SK-N-SH (cell line): ENCODE data around the gene SLC9A8.

Source experiments
- CTCF ChIP-seq: fragments of 200-600 bp; sonication (generic); IDR thresholded peaks from 2 replicates; pipeline ENCODE4 v1.6.1; 2017; ENCODE audit warnings: antibody characterized with exemption, mild to moderate bottlenecking, moderate library complexity
- ELF1 ChIP-seq: IDR thresholded peaks from 2 replicates; pipeline ENCODE4 v1.4.0; 2012
- EP300 ChIP-seq, 2 experiments: IDR thresholded peaks; 2 replicates each; pipeline versions ENCODE4 v1.4.0 to v1.6.1; 2012; ENCODE audit warnings: borderline replicate concordance in 1 of 2, low read depth in 1 of 2, low read length in 1 of 2
- EZH2phosphoT487 ChIP-seq: fragments of 200-600 bp; sonication (generic); IDR thresholded peaks from 2 replicates; pipeline ENCODE4 v1.6.1; 2017; ENCODE audit warnings: low read depth, mixed run types, mild to moderate bottlenecking, antibody characterized with exemption, moderate library complexity, borderline replicate concordance
- FOSL2 ChIP-seq: IDR thresholded peaks from 2 replicates; pipeline ENCODE4 v1.4.0; 2012; ENCODE audit warnings: low read depth, mild to moderate bottlenecking, moderate library complexity, borderline replicate concordance
- MEF2A ChIP-seq: IDR thresholded peaks from 2 replicates; pipeline ENCODE4 v1.4.0; 2012; ENCODE audit warnings: low read depth, borderline replicate concordance
- RFX5 ChIP-seq: IDR thresholded peaks from 2 replicates; pipeline ENCODE4 v1.6.1; 2012; ENCODE audit warnings: mild to moderate bottlenecking, improper control_type of control experiment, low read length
- SIN3A ChIP-seq: IDR thresholded peaks from 2 replicates; pipeline ENCODE4 v1.6.1; 2012; ENCODE audit warnings: low read depth, mild to moderate bottlenecking, low read length, moderate library complexity, borderline replicate concordance
- TEAD4 ChIP-seq: IDR thresholded peaks from 2 replicates; pipeline ENCODE4 v1.4.0; 2012; ENCODE audit warnings: mild to moderate bottlenecking, borderline replicate concordance; ENCODE audit not compliant: insufficient read depth

DNA sequence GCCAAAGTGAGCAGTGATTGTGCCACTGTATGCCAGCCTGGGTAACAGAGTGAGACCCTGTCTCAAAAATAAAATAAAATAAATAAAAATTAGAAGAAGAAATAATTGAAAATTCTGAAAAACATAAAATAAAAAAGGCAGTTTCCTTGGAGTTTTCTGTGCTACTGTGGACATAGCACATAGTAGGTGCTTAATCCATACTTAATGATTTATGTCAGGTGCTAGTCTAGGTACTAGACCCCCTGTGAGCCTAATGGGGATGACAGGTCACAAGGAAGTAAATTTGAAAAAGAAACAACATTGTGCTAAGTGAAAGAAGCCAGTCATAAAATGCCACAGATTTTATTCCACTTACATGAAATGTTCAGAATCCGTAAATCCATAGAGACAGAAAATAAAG lies 9.2 kb upstream of the SLC9A8 start:
- TF ChIP-seq RFX5 (no peak), TEAD4 (no peak), ELF1 (no peak), FOSL2 (no peak), SIN3A (no peak), CTCF (no peak), EZH2phosphoT487 (no peak), EP300 (IDR thresholded peaks at IDR 0.05; ENCODE audit: borderline replicate concordance in 1 of 2, low read depth in 1 of 2, low read length in 1 of 2) (no peak), MEF2A (no peak)
